BLaER1 treated with 17β-estradiol and CSF1 and Interleukin-3, amounts not matched to agents 10 nM and 100 nM (cell line): Measurements from ENCODE around the gene PINLYP.

Experiments
- H3K27ac ChIP-seq, 11 experiments: shearing (Covaris generic); formaldehyde crosslinking; 2 replicates each; pipeline ENCODE4 v1.8.1; 2022
- H3K27me3 ChIP-seq, 11 experiments: shearing (Covaris generic); formaldehyde crosslinking; 2 replicates each; pipeline ENCODE4 v1.8.1; 2022
- H3K36me3 ChIP-seq, 11 experiments: shearing (Covaris generic); formaldehyde crosslinking; 2 replicates each; pipeline ENCODE4 v1.8.1; 2022
- H3K4me1 ChIP-seq, 10 experiments: shearing (Covaris generic); formaldehyde crosslinking; 2 replicates each; pipeline ENCODE4 v1.8.1; 2022
- H3K4me2 ChIP-seq, 11 experiments: shearing (Covaris generic); formaldehyde crosslinking; 2 replicates each; pipeline ENCODE4 v1.8.1; 2022
- H3K4me3 ChIP-seq, 10 experiments: shearing (Covaris generic); formaldehyde crosslinking; 2 replicates each; pipeline ENCODE4 v1.8.1; 2022
- H3K9ac ChIP-seq, 11 experiments: shearing (Covaris generic); formaldehyde crosslinking; 2 replicates each; pipeline ENCODE4 v1.8.1; 2022
- H3K9me3 ChIP-seq, 11 experiments: shearing (Covaris generic); formaldehyde crosslinking; replicated peaks in 1 of 11; 2 replicates each; pipeline ENCODE4 v1.8.1; 2022
- H4K20me1 ChIP-seq, 11 experiments: shearing (Covaris generic); formaldehyde crosslinking; 2 replicates each; pipeline ENCODE4 v1.8.1; 2022
- Cebpa-rat ChIP-seq, 11 experiments: shearing (Covaris generic); IDR thresholded peaks; 2 replicates each; pipeline ENCODE4 v1.8.1; 2022

The PINLYP gene

DNA sequence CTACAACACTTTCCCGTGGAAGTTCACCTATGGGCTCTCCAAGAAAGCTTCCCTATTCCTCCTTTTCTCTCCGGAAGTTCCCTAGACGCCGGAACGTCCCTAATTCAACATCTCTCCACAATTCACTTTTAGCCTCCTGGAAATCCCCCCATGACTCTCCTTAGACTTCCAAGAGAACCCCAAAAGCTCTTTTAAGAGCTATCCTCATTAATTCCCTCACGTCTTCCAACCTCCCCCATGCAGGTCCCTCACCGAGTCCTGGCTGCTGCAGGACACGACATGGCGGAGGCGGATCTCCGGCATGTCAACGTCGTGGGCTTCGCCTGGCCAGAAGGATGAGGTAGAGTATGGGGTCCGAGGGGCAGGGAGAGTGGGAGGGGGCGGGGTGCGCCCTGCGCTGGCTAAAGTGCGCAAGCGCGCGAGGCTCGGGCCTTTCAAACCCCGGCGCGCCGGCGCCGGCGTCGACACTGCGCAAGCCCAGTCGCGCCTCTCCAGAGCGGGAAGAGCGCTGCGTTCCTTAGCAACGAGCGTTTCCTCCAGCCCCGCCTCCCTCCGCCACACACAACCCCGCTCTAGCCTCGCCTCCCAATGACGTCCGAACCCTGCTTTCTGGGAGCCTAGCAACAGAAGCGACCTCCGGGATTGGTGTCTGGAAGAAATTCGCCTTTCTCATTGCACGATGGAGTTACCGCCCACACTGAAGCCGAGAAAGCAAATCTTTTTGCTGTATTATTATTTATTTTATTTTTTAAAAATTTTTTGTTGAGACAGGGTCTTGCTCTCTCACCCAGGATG, at the start of gene PINLYP, which contains the start of gene XRCC1:
Gene PINLYP (plus strand): TSS at position 646 of the 795 bp plus-strand sequence. CDS start 1,391 bp downstream, outside the sequence.
Gene XRCC1 (minus strand): TSS at position 372 of the 795 bp plus-strand sequence. CDS start 69 bp downstream, at position 303.
- no peaks in the 10 kb centered on the region for H3K27me3 ChIP-seq
- H3K4me3 ChIP-seq, result peak within 1 kb of the TSS; percentile 72 to 87 (median 82)
- H3K9ac ChIP-seq, result peak within 1 kb of the TSS; percentile 83 to 94 (median 87)
- H3K27ac ChIP-seq, result peak within 1 kb of the TSS; percentile 69 to 90 (median 85)
- H3K4me2 ChIP-seq, result peak within 1 kb of the TSS; percentile 94 to 98 (median 96)
- H3K4me1 ChIP-seq, result peaks cover 46 to 76% (median 69%) of the 10 kb centered on the region in 10 experiments
- peaks cover 8 to 38% (median 17%) of the 10 kb centered on the region in 11 experiments; a peak in 18 of 22 replicates for H3K36me3 ChIP-seq
- no peak for TF ChIP-seq Cebpa-rat (IDR thresholded peaks at IDR 0.05)
- no peaks in the 10 kb centered on the region for H3K9me3 ChIP-seq
- no peaks in the 10 kb centered on the region for H4K20me1 ChIP-seq

DNA sequence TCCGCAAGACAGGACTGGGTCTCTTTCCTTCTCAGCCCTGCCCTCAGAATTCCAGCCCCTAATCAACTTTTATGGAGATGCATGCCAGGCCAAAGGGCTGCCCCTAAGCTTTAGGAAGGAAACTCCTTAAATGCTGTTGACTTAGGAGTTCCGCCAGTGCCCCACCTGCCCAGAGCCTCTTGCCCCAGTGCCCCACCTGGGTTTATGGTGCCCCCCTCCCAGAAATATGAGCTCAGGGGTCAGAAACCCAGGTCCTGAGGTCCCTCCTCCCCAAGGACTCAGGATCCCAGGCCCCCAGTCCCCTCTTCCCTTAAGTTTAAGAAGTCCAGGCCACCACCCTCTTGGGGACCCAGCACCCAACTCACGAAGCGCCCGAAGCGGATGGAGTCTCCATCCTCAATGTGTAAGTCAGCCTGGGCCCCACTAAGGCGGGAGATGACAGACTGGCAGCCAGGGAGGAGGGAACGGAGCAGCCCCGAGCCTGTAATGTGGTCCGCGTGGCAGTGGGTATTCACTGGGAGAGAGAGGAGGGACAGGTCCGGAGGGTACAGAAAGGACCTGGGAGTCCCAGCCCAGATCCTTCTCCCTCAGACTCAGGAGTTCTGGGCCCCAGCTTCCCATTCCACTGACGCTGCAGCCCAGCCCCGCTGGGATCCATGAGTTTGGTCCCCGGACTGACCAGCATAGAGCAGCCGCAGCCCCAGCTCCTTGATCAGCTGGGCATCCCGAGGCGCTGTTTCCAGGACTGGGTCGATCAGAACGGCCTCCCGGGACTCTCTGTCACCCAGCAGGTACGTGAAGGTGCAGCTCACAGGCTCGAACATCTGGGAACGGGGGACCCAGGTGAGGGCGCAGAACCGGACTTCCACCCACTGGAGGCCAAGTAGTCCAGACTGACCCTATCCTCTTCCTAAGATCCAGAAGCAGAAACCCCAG, 49.5 kb upstream of the PINLYP start:
- H3K9me3 ChIP-seq, result no peaks in the 10 kb centered on the region
- H3K4me2 ChIP-seq, result peak overlapping the region; percentile 75 to 97 (median 93)
- peak overlapping the region; percentile 90 to 99 (median 92) for H3K4me3 ChIP-seq
- H3K27me3 ChIP-seq, result no peaks in the 10 kb centered on the region
- TF ChIP-seq Cebpa-rat (IDR thresholded peaks at IDR 0.05), result no peak
- peak overlapping the region; percentile 83 to 93 (median 88) for H3K9ac ChIP-seq
- peaks cover 30 to 61% (median 49%) of the 10 kb centered on the region in 10 experiments for H3K4me1 ChIP-seq
- H3K27ac ChIP-seq, result peak overlapping the region; percentile 64 to 92 (median 86)
- peaks cover 10 to 38% (median 28%) of the 10 kb centered on the region in 11 experiments; a peak in 20 of 22 replicates for H3K36me3 ChIP-seq
- peaks cover 9 to 55% (median 34%) of the 10 kb centered on the region in 11 experiments; a peak in 19 of 22 replicates for H4K20me1 ChIP-seq

DNA sequence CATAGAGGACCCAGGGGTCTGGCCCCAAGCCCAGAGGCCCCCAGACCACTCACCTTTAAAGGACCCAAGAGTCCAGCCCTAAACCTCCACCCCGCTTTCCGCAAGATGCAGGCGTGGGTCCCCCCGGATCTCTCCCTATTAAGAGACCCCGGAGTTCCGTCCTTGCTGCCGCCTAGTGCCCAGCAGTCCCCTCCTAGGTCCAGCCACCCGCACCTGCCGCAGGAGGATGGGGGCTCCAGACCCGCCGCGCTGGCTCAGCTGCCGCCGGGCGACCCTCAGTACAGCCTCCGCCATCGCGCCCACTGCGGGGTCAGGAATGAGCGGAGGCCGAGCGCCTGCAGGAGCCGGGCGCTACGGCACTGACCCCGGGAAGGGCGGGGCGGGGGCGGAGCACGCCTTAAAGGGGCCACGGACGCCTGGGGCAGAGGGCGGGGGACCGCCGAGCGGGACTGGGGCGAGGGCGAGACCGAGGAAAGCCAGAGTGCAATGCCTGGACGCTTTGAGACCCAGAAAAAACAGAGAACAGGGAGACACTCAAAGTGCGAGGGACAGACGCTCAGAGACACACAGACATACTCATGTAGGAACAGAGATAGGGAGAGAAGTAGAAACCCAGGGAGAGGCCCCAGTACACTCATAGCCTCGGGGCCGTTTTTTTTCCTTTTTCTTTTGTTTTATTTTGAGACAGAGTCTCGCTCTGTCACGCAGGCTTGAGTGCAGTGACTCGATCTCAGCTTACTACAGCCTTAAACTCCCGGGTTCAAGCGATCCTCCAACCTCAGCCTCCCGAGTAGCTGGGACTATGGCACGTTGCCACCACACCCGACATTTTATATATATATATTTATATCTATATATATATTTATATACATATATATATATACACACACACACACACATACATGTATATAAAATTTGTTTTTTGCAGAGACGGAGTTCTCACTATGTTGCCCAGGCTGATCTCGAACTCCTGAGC, 48.4 kb upstream of the PINLYP start, which contains the start of gene ETHE1:
Gene ETHE1 (minus strand): TSS at position 318 of the 976 bp plus-strand sequence. CDS start 24 bp downstream, at position 294.
- peak within 1 kb of the TSS; percentile 75 to 97 (median 93) for H3K4me2 ChIP-seq
- peak within 1 kb of the TSS; percentile 64 to 92 (median 86) for H3K27ac ChIP-seq
- peaks cover 7 to 27% (median 19%) of the 10 kb centered on the region in 11 experiments; a peak in 19 of 22 replicates for H3K36me3 ChIP-seq
- no peaks in the 10 kb centered on the region for H3K27me3 ChIP-seq
- TF ChIP-seq Cebpa-rat (IDR thresholded peaks at IDR 0.05), result no peak
- H3K9ac ChIP-seq, result peak within 1 kb of the TSS; percentile 83 to 93 (median 88)
- no peaks in the 10 kb centered on the region for H3K9me3 ChIP-seq
- H3K4me3 ChIP-seq, result peak within 1 kb of the TSS; percentile 90 to 99 (median 92)
- peaks cover 1 to 45% (median 25%) of the 10 kb centered on the region in 11 experiments; a peak in 18 of 22 replicates for H4K20me1 ChIP-seq
- peaks cover 41 to 61% (median 51%) of the 10 kb centered on the region in 10 experiments for H3K4me1 ChIP-seq

DNA sequence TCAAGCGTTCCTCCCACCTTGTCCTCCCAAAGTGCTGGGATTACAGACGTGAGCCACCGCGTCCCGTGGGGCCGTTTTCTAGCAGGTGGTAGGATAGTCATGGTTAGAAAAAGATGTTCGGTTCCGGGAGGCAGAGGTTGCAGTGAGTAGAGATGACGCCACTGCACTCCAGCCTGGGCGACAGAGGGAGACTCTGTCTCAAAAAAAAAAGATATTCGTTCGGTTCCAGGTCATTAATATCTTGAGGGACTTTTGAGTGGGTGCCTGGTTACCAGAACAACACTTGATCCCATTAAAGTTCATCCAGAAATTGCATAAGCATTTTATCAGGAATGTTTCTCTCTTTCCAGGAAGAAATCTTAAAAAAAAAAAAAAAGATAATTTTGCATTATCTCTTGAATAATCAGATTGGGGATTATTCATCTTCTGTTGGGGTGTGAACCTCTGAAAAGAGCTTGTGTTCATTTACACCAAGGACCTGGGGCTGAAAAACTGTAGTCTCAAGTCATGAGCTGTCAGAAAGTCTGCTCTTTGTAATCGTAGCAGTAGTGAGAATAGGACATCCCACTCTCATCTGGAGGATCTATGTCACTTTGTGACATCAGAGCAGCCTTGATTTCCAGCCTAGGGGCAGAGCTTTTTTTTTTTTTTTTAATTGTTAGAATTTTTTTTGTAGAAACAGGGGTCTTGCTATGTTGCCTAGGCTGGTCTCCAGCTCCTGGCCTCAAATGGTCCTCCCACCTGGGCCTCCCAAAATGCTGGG, 47.6 kb upstream of the PINLYP start:
- Histone ChIP-seq H3K36me3 (peaks cover 2 to 19% (median 10%) of the 10 kb centered on the region in 11 experiments; a peak in 15 of 22 replicates), H3K4me1 (peaks cover 43 to 59% (median 53%) of the 10 kb centered on the region in 10 experiments), H3K27ac (peak overlapping the region; percentile 64 to 92 (median 86); a peak in 20 of 22 replicates)

DNA sequence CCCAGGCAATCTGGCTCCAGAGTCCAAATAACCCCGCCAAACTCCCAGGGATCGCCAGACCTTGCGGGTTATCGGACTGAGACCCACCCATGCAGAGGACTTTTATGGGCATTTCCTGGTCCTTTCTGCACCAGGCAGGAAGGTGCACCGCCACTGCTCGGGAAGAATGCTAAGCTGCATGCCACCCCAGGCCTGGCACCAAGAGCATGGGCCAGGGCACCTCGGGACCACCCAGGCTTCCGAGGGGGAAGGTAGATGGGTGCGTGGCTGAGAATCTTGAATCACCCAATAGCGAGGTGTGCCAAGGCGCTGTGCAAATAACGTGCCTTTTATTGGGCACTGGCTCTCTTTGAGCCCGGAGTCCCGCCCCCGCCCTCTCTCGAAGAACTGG, 43.0 kb upstream of the PINLYP start:
- H3K4me1 ChIP-seq, result peaks cover 21 to 47% (median 41%) of the 10 kb centered on the region in 10 experiments
- H3K27me3 ChIP-seq, result no peaks in the 10 kb centered on the region
- H3K36me3 ChIP-seq, result peaks cover 3 to 21% (median 15%) of the 10 kb centered on the region in 11 experiments
- peak overlapping the region; percentile 62 to 82 (median 76); a peak in 21 of 22 replicates for H3K9ac ChIP-seq
- H3K9me3 ChIP-seq, result no peaks in the 10 kb centered on the region
- H4K20me1 ChIP-seq, result peaks cover 0 to 7% (median 0%) of the 10 kb centered on the region in 11 experiments; a peak in 3 of 22 replicates
- H3K4me3 ChIP-seq, result peak overlapping the region; percentile 59 to 73 (median 68)
- H3K27ac ChIP-seq, result peak overlapping the region; percentile 10 to 85 (median 81); a peak in 21 of 22 replicates
- TF ChIP-seq Cebpa-rat (IDR thresholded peaks at IDR 0.05), result no peak
- H3K4me2 ChIP-seq, result peak overlapping the region; percentile 91 to 99 (median 96)

More for the DNA sequence above, 47.6 kb upstream of the PINLYP start:
- Histone ChIP-seq H3K9me3 (no peaks in the 10 kb centered on the region), H3K27me3 (no peaks in the 10 kb centered on the region), H4K20me1 (peaks cover 0 to 37% (median 16%) of the 10 kb centered on the region in 11 experiments; a peak in 18 of 22 replicates), H3K4me2 (peak overlapping the region; percentile 75 to 97 (median 93)), H3K4me3 (peak overlapping the region; percentile 90 to 99 (median 92); a peak in 19 of 20 replicates), H3K9ac (peak overlapping the region; percentile 83 to 93 (median 88); a peak in 21 of 22 replicates)
- no peak for TF ChIP-seq Cebpa-rat (IDR thresholded peaks at IDR 0.05)

DNA sequence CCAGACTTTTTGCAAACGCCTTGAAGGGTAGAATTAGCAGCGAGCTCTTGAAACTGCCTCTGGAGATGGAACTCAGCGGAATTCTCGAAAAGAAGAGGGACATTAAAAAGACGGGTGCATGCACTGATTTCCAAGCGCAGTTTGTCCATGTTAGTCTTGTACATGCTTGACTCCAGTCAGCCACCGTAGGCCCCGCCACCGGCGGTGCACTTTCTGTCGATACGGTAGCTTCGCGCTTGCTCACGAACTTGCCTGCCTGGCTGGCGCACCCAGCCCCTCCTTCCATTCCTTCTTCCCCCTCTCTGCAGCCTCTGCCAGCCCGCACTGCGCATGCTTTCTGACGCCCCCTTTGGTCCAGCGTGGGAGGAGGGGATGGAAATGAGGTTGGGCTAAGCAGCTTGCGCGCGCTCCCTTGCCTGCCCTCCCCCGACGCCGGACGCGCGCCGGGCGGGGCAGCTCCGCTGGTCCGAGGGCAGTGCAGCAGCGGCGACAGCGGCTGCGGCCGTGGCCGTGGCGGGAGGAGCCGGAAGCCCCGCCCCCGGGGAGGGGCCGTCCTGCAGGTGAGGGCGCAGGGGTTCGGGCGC, 42.5 kb upstream of the PINLYP start, which contains the start of gene ZNF575:
Gene ZNF575 (plus strand): TSS at position 227 of the 584 bp plus-strand sequence. CDS start 1,235 bp downstream, outside the sequence.
- Histone ChIP-seq H3K9me3 (peaks cover 0 to 3% (median 0%) of the 10 kb centered on the region in 11 experiments; a peak in 2 of 22 replicates), H3K4me3 (peak within 1 kb of the TSS; percentile 59 to 73 (median 68)), H3K4me1 (peaks cover 17 to 42% (median 36%) of the 10 kb centered on the region in 10 experiments), H4K20me1 (peaks cover 0 to 7% (median 0%) of the 10 kb centered on the region in 11 experiments; a peak in 3 of 22 replicates), H3K36me3 (peaks cover 8 to 26% (median 20%) of the 10 kb centered on the region in 11 experiments), H3K27ac (peak within 1 kb of the TSS; percentile 45 to 85 (median 81); a peak in 21 of 22 replicates), H3K4me2 (peak within 1 kb of the TSS; percentile 91 to 99 (median 96)), H3K27me3 (no peaks in the 10 kb centered on the region), H3K9ac (peak within 1 kb of the TSS; percentile 65 to 82 (median 76); a peak in 21 of 22 replicates)
- no peak for TF ChIP-seq Cebpa-rat (IDR thresholded peaks at IDR 0.05)
